Measurements from ENCODE around the gene NPR3.

Gene NPR3

GRCh38 chr5:32776200-32776599, 65.1 kb downstream of the NPR3 start:
- Histone ChIP-seq H3K27me3 (ENCODE audit: control insufficient read depth in 5 of 5, insufficient read depth in 4 of 5, low read length in 5 of 5) (no peaks in the 10 kb centered on the region), H3K9me3 (ENCODE audit: control insufficient read depth in 5 of 5, low read length in 5 of 5) (no peaks in the 10 kb centered on the region), H3K36me3 (ENCODE audit: control insufficient read depth in 5 of 5, insufficient read depth in 5 of 5, low read length in 5 of 5) (no peaks in the 10 kb centered on the region), H3K4me3 (ENCODE audit: low read depth in 1 of 5, low read length in 5 of 5) (no peak overlapping the region), H3K4me1 (ENCODE audit: control insufficient read depth in 5 of 5, insufficient read depth in 5 of 5, low read length in 5 of 5) (peaks cover 0 to 45% (median 27%) of the 10 kb centered on the region in 5 donors), H3K9ac (ENCODE audit: low read length in 5 of 5) (no peak overlapping the region), H3K27ac (ENCODE audit: low read depth, low read length) (peak overlapping the region; percentile 75)

GRCh38 chr5:32777222-32777621, 66.1 kb downstream of the NPR3 start:
- Histone ChIP-seq H3K27me3 (ENCODE audit: control insufficient read depth in 5 of 5, insufficient read depth in 4 of 5, low read length in 5 of 5) (no peaks in the 10 kb centered on the region), H3K36me3 (ENCODE audit: control insufficient read depth in 5 of 5, insufficient read depth in 5 of 5, low read length in 5 of 5) (peaks cover 0 to 2% (median 0%) of the 10 kb centered on the region in 5 donors), H3K9me3 (ENCODE audit: control insufficient read depth in 5 of 5, low read length in 5 of 5) (peaks cover 0 to 2% (median 0%) of the 10 kb centered on the region in 5 donors), H3K4me3 (ENCODE audit: low read depth in 1 of 5, low read length in 5 of 5) (no peak overlapping the region), H3K27ac (ENCODE audit: low read depth, low read length) (peak overlapping the region; percentile 75), H3K9ac (ENCODE audit: low read length in 5 of 5) (no peak overlapping the region), H3K4me1 (ENCODE audit: control insufficient read depth in 5 of 5, insufficient read depth in 5 of 5, low read length in 5 of 5) (peaks cover 0 to 45% (median 27%) of the 10 kb centered on the region in 5 donors)

- no peaks in the 10 kb centered on the region for H3K27me3 ChIP-seq (ENCODE audit: control insufficient read depth in 5 of 5, insufficient read depth in 4 of 5, low read length in 5 of 5)
- H3K9ac ChIP-seq (ENCODE audit: low read length in 5 of 5): no peak overlapping the region
- H3K4me1 ChIP-seq (ENCODE audit: control insufficient read depth in 5 of 5, insufficient read depth in 5 of 5, low read length in 5 of 5): peaks cover 0 to 45% (median 27%) of the 10 kb centered on the region in 5 donors
- H3K27ac ChIP-seq (ENCODE audit: low read depth, low read length): peak overlapping the region; percentile 75
- peaks cover 0 to 6% (median 0%) of the 10 kb centered on the region in 5 donors for H3K36me3 ChIP-seq (ENCODE audit: control insufficient read depth in 5 of 5, insufficient read depth in 5 of 5, low read length in 5 of 5)
- peaks cover 0 to 4% (median 0%) of the 10 kb centered on the region in 5 donors for H3K9me3 ChIP-seq (ENCODE audit: control insufficient read depth in 5 of 5, low read length in 5 of 5)
- no peak overlapping the region for H3K4me3 ChIP-seq (ENCODE audit: low read depth in 1 of 5, low read length in 5 of 5)
These were observed 66.6 kb downstream of the NPR3 start for GRCh38 chr5:32777733-32778132.

- no peak overlapping the region for H3K4me3 ChIP-seq (ENCODE audit: low read depth in 1 of 5, low read length in 5 of 5)
- no peak overlapping the region for H3K9ac ChIP-seq (ENCODE audit: low read length in 5 of 5)
- peaks cover 0 to 6% (median 0%) of the 10 kb centered on the region in 5 donors for H3K36me3 ChIP-seq (ENCODE audit: control insufficient read depth in 5 of 5, insufficient read depth in 5 of 5, low read length in 5 of 5)
- peak overlapping the region; percentile 75 for H3K27ac ChIP-seq (ENCODE audit: low read depth, low read length)
- H3K27me3 ChIP-seq (ENCODE audit: control insufficient read depth in 5 of 5, insufficient read depth in 4 of 5, low read length in 5 of 5): no peaks in the 10 kb centered on the region
- peaks cover 0 to 45% (median 27%) of the 10 kb centered on the region in 5 donors for H3K4me1 ChIP-seq (ENCODE audit: control insufficient read depth in 5 of 5, insufficient read depth in 5 of 5, low read length in 5 of 5)
- peaks cover 0 to 4% (median 0%) of the 10 kb centered on the region in 5 donors for H3K9me3 ChIP-seq (ENCODE audit: control insufficient read depth in 5 of 5, low read length in 5 of 5)
These were observed 67.3 kb downstream of the NPR3 start for GRCh38 chr5:32778403-32778802.

GRCh38 chr5:32779754-32780415, 68.8 kb downstream of the NPR3 start:
- Histone ChIP-seq H3K9ac (ENCODE audit: low read length in 5 of 5) (peak overlapping the region in 2 of 5 donors; percentile 8 to 31), H3K9me3 (ENCODE audit: control insufficient read depth in 5 of 5, low read length in 5 of 5) (peaks cover 0 to 4% (median 0%) of the 10 kb centered on the region in 5 donors), H3K36me3 (ENCODE audit: control insufficient read depth in 5 of 5, insufficient read depth in 5 of 5, low read length in 5 of 5) (peaks cover 0 to 6% (median 0%) of the 10 kb centered on the region in 5 donors), H3K27ac (ENCODE audit: low read depth, low read length) (peak overlapping the region; percentile 75), H3K4me3 (ENCODE audit: low read depth in 1 of 5, low read length in 5 of 5) (no peak overlapping the region), H3K4me1 (ENCODE audit: control insufficient read depth in 5 of 5, insufficient read depth in 5 of 5, low read length in 5 of 5) (peaks cover 0 to 41% (median 23%) of the 10 kb centered on the region in 5 donors), H3K27me3 (ENCODE audit: control insufficient read depth in 5 of 5, insufficient read depth in 4 of 5, low read length in 5 of 5) (no peaks in the 10 kb centered on the region)

GRCh38 chr5:32780508-32780919, 69.4 kb downstream of the NPR3 start:
- H3K27me3 ChIP-seq (ENCODE audit: control insufficient read depth in 5 of 5, insufficient read depth in 4 of 5, low read length in 5 of 5): no peaks in the 10 kb centered on the region
- H3K9me3 ChIP-seq (ENCODE audit: control insufficient read depth in 5 of 5, low read length in 5 of 5): peaks cover 0 to 4% (median 0%) of the 10 kb centered on the region in 5 donors
- H3K36me3 ChIP-seq (ENCODE audit: control insufficient read depth in 5 of 5, insufficient read depth in 5 of 5, low read length in 5 of 5): peaks cover 0 to 6% (median 0%) of the 10 kb centered on the region in 5 donors
- H3K4me3 ChIP-seq (ENCODE audit: low read depth in 1 of 5, low read length in 5 of 5): no peak overlapping the region
- peaks cover 0 to 48% (median 23%) of the 10 kb centered on the region in 5 donors for H3K4me1 ChIP-seq (ENCODE audit: control insufficient read depth in 5 of 5, insufficient read depth in 5 of 5, low read length in 5 of 5)
- H3K9ac ChIP-seq (ENCODE audit: low read length in 5 of 5): no peak overlapping the region
- peak overlapping the region; percentile 75 for H3K27ac ChIP-seq (ENCODE audit: low read depth, low read length)

GRCh38 chr5:32783661-32784060, 72.5 kb downstream of the NPR3 start:
- peak overlapping the region; percentile 32 for H3K27ac ChIP-seq (ENCODE audit: low read depth, low read length)
- H3K36me3 ChIP-seq (ENCODE audit: control insufficient read depth in 5 of 5, insufficient read depth in 5 of 5, low read length in 5 of 5): peaks cover 0 to 6% (median 0%) of the 10 kb centered on the region in 5 donors
- H3K4me1 ChIP-seq (ENCODE audit: control insufficient read depth in 5 of 5, insufficient read depth in 5 of 5, low read length in 5 of 5): peaks cover 0 to 40% (median 16%) of the 10 kb centered on the region in 5 donors
- peaks cover 0 to 4% (median 0%) of the 10 kb centered on the region in 5 donors for H3K9me3 ChIP-seq (ENCODE audit: control insufficient read depth in 5 of 5, low read length in 5 of 5)
- H3K9ac ChIP-seq (ENCODE audit: low read length in 5 of 5): no peak overlapping the region
- no peaks in the 10 kb centered on the region for H3K27me3 ChIP-seq (ENCODE audit: control insufficient read depth in 5 of 5, insufficient read depth in 4 of 5, low read length in 5 of 5)
- no peak overlapping the region for H3K4me3 ChIP-seq (ENCODE audit: low read depth in 1 of 5, low read length in 5 of 5)

- H3K27ac ChIP-seq (ENCODE audit: low read depth, low read length): peak overlapping the region; percentile 74
- H3K4me1 ChIP-seq (ENCODE audit: control insufficient read depth in 5 of 5, insufficient read depth in 5 of 5, low read length in 5 of 5): peaks cover 0 to 25% (median 4%) of the 10 kb centered on the region in 5 donors
- peaks cover 0 to 14% (median 2%) of the 10 kb centered on the region in 5 donors for H3K36me3 ChIP-seq (ENCODE audit: control insufficient read depth in 5 of 5, insufficient read depth in 5 of 5, low read length in 5 of 5)
- peaks cover 0 to 4% (median 0%) of the 10 kb centered on the region in 5 donors for H3K9me3 ChIP-seq (ENCODE audit: control insufficient read depth in 5 of 5, low read length in 5 of 5)
- no peak overlapping the region for H3K9ac ChIP-seq (ENCODE audit: low read length in 5 of 5)
- H3K4me3 ChIP-seq (ENCODE audit: low read depth in 1 of 5, low read length in 5 of 5): no peak overlapping the region
- H3K27me3 ChIP-seq (ENCODE audit: control insufficient read depth in 5 of 5, insufficient read depth in 4 of 5, low read length in 5 of 5): no peaks in the 10 kb centered on the region
These were observed 74.6 kb downstream of the NPR3 start for GRCh38 chr5:32785611-32786254.

- Histone ChIP-seq H3K4me3 (ENCODE audit: low read depth in 1 of 5, low read length in 5 of 5) (no peak overlapping the region), H3K4me1 (ENCODE audit: control insufficient read depth in 5 of 5, insufficient read depth in 5 of 5, low read length in 5 of 5) (peaks cover 0 to 20% (median 4%) of the 10 kb centered on the region in 5 donors), H3K9me3 (ENCODE audit: control insufficient read depth in 5 of 5, low read length in 5 of 5) (peaks cover 0 to 4% (median 0%) of the 10 kb centered on the region in 5 donors), H3K9ac (ENCODE audit: low read length in 5 of 5) (no peak overlapping the region), H3K36me3 (ENCODE audit: control insufficient read depth in 5 of 5, insufficient read depth in 5 of 5, low read length in 5 of 5) (peaks cover 0 to 14% (median 2%) of the 10 kb centered on the region in 5 donors), H3K27me3 (ENCODE audit: control insufficient read depth in 5 of 5, insufficient read depth in 4 of 5, low read length in 5 of 5) (no peaks in the 10 kb centered on the region), H3K27ac (ENCODE audit: low read depth, low read length) (peak overlapping the region; percentile 74)
These were observed 75.2 kb downstream of the NPR3 start for GRCh38 chr5:32786311-32786710.

GRCh38 chr5:32790411-32790951, 79.4 kb downstream of the NPR3 start:
- H3K4me3 ChIP-seq (ENCODE audit: low read depth in 1 of 5, low read length in 5 of 5): no peak overlapping the region
- no peak overlapping the region for H3K27ac ChIP-seq (ENCODE audit: low read depth, low read length)
- peaks cover 0 to 8% (median 0%) of the 10 kb centered on the region in 5 donors for H3K9me3 ChIP-seq (ENCODE audit: control insufficient read depth in 5 of 5, low read length in 5 of 5)
- peaks cover 0 to 8% (median 2%) of the 10 kb centered on the region in 5 donors for H3K36me3 ChIP-seq (ENCODE audit: control insufficient read depth in 5 of 5, insufficient read depth in 5 of 5, low read length in 5 of 5)
- peaks cover 0 to 11% (median 0%) of the 10 kb centered on the region in 5 donors for H3K4me1 ChIP-seq (ENCODE audit: control insufficient read depth in 5 of 5, insufficient read depth in 5 of 5, low read length in 5 of 5)
- H3K27me3 ChIP-seq (ENCODE audit: control insufficient read depth in 5 of 5, insufficient read depth in 4 of 5, low read length in 5 of 5): no peaks in the 10 kb centered on the region
- no peak overlapping the region for H3K9ac ChIP-seq (ENCODE audit: low read length in 5 of 5)
